ENCODE data around the gene IGF1. TPM values are rescaled to one million over a fixed set of nuclear protein-coding genes. Genes with fewer than 3 reads are reported as not detected.

IGF1 gene
- 73.5 TPM for total RNA-seq

DNA sequence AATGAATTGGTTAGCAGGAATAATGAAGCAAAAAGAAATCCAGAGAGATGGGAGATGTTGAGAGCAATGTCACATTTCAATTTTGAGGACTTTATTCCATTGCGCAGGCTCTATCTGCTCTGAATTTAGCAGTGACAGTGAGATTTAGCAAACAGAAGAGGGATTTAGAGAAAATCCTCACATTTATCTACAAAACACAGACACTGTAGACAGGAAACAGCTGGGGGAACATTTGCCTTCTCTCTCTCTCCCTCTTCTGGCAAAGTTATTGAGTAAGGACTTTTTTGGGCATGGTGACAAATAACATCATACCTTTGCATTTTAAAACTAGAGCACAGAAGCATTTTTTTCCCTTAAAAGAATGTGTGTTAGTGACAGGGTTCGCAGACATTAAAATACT lies at the start of gene IGF1:
Gene IGF1, minus strand, starts transcription at position 158 of the 400 bp plus-strand sequence. CDS start 182 bp downstream, outside the sequence.
- peak within 1 kb of the TSS; percentile 44 to 47 for H3K4me3 ChIP-seq
- peak within 1 kb of the TSS in 1 of 2 donors; percentile 9 for H3K27ac ChIP-seq
- H3K4me1 ChIP-seq: peaks cover 0 to 15% of the 10 kb centered on the region in 2 donors
- no peaks in the 10 kb centered on the region for H3K27me3 ChIP-seq
- no peaks in the 10 kb centered on the region for H3K9me3 ChIP-seq
- no peaks in the 10 kb centered on the region for H3K36me3 ChIP-seq
- intact Hi-C loops (cut with DNase I): loop anchor here (10.0 kb wide), 1 partner anchor 306 kb away; no protein-coding TSS in a partner anchor
- DNase-seq (ENCODE audit: low spot score in 2 of 2): no peak
- TF ChIP-seq, protein P1, sequence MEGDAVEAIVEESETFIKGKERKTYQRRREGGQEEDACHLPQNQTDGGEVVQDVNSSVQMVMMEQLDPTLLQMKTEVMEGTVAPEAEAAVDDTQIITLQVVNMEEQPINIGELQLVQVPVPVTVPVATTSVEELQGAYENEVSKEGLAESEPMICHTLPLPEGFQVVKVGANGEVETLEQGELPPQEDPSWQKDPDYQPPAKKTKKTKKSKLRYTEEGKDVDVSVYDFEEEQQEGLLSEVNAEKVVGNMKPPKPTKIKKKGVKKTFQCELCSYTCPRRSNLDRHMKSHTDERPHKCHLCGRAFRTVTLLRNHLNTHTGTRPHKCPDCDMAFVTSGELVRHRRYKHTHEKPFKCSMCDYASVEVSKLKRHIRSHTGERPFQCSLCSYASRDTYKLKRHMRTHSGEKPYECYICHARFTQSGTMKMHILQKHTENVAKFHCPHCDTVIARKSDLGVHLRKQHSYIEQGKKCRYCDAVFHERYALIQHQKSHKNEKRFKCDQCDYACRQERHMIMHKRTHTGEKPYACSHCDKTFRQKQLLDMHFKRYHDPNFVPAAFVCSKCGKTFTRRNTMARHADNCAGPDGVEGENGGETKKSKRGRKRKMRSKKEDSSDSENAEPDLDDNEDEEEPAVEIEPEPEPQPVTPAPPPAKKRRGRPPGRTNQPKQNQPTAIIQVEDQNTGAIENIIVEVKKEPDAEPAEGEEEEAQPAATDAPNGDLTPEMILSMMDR (IDR thresholded peaks at IDR 0.05): no peak

DNA sequence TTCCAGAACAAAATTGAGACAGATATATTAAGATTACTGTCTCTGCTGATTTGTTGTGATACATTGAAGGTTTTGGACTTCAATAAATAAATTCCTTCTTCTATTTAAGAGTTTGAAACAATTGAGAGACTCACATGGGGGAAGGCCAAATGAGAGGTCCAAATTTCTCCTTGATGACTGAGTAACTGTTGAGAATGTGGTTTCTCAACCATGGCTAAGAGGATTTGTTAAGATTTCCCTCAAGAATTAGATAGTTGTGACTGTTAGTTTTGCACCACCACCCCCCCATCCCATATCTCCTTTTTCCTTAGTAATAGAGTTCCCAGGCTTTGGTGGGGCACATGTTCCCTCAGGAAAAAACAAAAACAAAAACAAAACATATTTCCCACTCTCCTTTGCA lies 47.7 kb upstream of the IGF1 start:
- Histone ChIP-seq H3K9me3 (no peaks in the 10 kb centered on the region), H3K4me3 (no peak overlapping the region), H3K4me1 (no peaks in the 10 kb centered on the region), H3K27me3 (no peaks in the 10 kb centered on the region), H3K36me3 (no peaks in the 10 kb centered on the region), H3K27ac (no peak overlapping the region)
- intact Hi-C loops (cut with DNase I): no loop called here
- DNase-seq (ENCODE audit: low spot score in 2 of 2): no peak
- TF ChIP-seq, protein P1 (IDR thresholded peaks at IDR 0.05): no peak

DNA sequence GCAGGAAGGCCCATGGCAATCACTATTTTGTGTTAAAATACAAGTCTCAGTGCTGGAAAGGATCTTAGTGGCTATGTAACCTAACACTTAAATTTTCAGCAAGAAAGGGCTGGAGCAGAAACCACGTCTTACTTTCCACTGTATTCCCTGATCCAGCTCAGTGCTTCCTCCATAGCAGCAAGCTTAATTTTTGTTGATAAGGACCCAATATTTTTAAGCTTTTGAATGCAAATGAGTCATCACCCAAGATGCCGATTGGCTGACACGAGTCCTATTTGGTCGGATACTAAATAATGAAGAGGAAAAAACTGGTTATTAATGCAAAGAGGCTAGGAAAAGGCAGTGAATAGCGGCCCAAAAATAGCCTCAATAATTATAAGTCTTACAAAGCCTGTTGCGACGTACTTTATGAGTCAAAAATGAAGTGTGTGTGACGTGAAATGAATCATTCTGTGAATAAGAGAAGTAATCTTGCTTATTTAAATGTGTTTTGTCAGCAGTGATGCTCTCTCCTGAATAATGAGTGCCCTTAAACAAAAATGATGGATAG lies 46.9 kb upstream of the IGF1 start:
- Histone ChIP-seq H3K4me1 (no peaks in the 10 kb centered on the region), H3K9me3 (no peaks in the 10 kb centered on the region), H3K27me3 (no peaks in the 10 kb centered on the region), H3K4me3 (no peak overlapping the region), H3K36me3 (no peaks in the 10 kb centered on the region), H3K27ac (no peak overlapping the region)
- TF ChIP-seq, protein P1 (IDR thresholded peaks at IDR 0.05): no peak
- intact Hi-C loops (cut with DNase I): no loop called here
- no peak for DNase-seq (ENCODE audit: low spot score in 2 of 2)

DNA sequence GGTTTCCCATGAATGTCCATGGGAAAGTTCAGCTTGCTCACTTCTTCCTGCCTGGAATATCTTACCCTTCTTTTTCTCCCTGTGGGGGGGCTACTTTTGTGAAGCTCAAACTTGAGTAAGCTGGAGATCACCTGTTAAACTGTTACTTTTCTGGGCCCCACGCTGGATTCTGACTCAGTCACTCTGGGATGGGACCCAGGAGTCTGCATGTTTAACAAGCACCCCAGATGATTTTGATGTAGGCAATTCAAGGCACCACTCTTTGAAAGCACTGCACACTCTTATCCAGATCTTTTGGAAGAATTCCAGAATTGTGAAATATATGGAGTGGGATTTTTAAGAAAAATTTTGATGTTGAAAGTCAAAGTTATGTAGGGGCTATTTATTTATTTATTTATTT lies 46.3 kb upstream of the IGF1 start:
- no peaks in the 10 kb centered on the region for H3K27me3 ChIP-seq
- H3K27ac ChIP-seq: no peak overlapping the region
- TF ChIP-seq, protein P1 (IDR thresholded peaks at IDR 0.05): no peak
- no peak for DNase-seq (ENCODE audit: low spot score in 2 of 2)
- H3K4me3 ChIP-seq: no peak overlapping the region
- no peaks in the 10 kb centered on the region for H3K36me3 ChIP-seq
- no peaks in the 10 kb centered on the region for H3K9me3 ChIP-seq
- H3K4me1 ChIP-seq: no peaks in the 10 kb centered on the region
- intact Hi-C loops (cut with DNase I): no loop called here

DNA sequence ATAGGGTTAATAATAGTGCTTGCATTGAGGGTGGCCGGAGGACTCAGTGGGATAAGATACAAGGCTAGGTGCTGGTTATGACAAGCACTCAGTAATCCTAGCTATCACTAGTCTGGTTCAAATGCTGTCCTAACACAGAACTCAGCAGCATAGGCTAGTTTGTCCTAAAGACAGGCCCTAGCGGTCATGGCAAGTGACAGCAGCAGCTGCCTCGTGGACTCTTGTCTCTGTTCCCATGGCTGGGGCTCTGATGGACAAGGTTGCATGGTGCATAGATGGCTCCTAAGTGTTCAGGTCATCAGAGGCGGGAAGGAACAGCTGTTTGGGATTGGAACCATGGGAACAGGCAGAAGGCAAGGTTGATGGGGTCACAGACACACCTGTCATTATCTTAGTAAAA lies 42.4 kb upstream of the IGF1 start:
- TF ChIP-seq, protein P1 (IDR thresholded peaks at IDR 0.05): no peak
- H3K36me3 ChIP-seq: no peaks in the 10 kb centered on the region
- intact Hi-C loops (cut with DNase I): no loop called here

More for the DNA sequence above, 42.4 kb upstream of the IGF1 start:
- Histone ChIP-seq H3K27ac (no peak overlapping the region), H3K4me1 (no peaks in the 10 kb centered on the region), H3K4me3 (no peak overlapping the region), H3K9me3 (no peaks in the 10 kb centered on the region), H3K27me3 (no peaks in the 10 kb centered on the region)
- DNase-seq (ENCODE audit: low spot score in 2 of 2): no peak
